HG02981 (cell line): ENCODE results near the gene CELF1.
A peak's percentile ranks its signal among the peaks of the same experiment; 100 is the strongest.
"Not testable (repeated sequence)": the region's sequence is repeated elsewhere in the genome, so short reads cannot be mapped to it uniquely, and the experiment has no call there.

Experiments used
- ATAC-seq: cut with Tn5 transposase; IDR thresholded peaks from one replicate; pipeline ENCODE4 v1.9.1; 2021; ENCODE audit warnings: mild to moderate bottlenecking, moderate library complexity; ENCODE audit not compliant: unreplicated experiment

The CELF1 gene

DNA sequence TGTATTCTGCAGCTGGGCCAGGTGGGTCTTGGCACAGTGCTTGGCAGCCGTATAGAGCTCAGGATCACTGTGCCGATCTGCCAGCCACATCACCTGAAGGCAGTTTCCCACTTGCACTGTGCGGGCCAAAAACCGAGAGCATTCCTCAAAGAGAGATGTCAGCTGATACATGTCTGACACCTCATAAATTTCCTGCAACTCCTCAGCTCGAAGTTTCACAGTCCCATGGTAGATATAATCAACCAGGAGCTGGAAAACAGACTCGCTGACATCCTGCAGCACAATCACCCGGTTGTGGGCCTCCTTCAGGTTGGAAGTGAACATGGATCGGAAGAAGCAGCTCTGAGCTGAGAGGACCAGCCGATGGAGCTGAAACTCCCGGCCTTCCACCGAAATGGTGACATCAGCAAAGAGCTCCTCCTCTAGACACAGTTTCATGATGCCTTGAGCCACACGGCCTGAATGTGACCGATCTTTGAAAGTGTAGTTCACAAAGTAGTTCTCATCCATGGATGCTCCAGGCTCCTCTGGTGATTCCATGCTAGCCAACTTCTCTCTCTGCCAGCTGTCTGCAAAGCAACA, 24.6 kb upstream of the CELF1 start:
- no peak for ATAC-seq

DNA sequence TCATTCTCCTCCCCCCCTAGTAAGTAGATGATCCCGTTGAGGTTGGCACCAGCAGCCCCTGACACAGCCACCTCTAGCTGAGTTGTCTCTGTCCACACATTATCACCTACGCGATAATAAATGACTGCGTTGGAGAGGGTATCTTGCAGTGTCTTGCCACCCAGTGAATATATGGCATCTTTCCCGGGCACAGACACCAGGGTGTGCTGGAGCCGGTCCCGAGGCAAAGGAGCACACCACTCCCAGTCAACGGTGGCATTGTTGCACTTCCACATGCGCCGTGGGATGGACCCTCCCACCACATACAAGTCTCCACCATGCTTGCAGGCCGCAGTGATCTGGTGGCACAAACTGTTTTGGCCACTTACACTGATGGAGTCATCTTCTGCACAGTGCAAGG, 20.4 kb upstream of the CELF1 start:
- no peak for ATAC-seq

DNA sequence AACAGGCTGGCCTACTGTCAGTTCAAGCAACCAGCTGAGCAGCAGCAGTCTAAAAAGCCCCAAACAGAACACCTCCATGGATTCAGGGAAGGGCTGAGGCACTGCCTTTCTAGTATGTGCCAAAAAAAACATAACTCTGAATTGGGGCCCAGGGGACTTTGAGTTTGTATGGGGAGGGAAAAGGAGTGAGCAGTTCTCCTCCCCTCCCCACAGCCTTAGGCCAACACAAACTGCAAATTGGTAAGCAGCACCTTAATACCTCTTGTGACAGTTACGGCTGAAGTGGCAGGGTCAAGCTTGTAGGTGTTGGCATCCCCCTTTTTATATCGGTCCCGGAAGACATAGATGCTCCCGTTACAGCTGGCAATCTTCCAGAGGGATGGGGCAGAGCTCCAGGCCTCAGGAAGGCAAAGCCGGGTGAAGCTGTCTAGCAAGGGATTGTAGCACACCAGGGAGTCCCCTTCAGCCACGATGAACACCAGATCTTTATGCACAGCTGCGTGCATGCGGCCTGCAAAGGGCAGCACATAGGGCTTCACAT, 19.9 kb upstream of the CELF1 start:
- no peak for ATAC-seq

DNA sequence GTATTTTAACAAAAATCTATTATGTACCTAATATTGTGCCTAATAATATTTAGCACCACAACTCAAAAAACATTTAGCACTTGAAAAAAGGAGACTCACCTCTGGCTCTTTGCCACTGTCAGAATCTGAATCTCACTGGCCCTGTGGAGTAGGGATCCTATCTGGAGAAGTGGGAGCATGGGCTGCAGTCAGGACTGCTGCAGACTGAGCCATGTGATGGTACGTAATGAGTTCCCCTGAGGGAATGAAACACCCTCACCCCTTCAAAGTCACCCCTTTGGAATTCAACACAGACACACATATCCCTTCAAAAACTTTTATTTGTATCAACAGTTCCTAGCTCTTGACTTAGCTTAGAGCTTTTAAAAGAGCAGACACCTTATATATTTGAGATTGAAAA, 19.0 kb upstream of the CELF1 start:
- no peak for ATAC-seq

DNA sequence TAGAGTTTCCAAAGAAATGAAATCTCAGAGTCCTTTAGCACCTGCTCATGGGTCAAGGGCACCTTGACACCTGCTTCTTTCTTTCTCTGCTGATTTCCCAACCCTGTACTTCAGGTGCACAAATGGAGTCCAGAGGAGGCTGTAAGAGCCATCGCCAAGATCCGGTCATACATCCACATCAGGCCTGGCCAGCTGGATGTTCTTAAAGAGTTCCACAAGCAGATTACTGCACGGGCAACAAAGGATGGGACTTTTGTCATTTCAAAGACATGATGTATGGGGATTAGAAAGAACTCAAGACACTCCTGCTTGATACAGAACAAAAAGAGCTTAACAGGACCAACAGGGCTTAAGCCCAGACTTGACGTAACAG, 18.4 kb upstream of the CELF1 start:
- no peak for ATAC-seq

DNA sequence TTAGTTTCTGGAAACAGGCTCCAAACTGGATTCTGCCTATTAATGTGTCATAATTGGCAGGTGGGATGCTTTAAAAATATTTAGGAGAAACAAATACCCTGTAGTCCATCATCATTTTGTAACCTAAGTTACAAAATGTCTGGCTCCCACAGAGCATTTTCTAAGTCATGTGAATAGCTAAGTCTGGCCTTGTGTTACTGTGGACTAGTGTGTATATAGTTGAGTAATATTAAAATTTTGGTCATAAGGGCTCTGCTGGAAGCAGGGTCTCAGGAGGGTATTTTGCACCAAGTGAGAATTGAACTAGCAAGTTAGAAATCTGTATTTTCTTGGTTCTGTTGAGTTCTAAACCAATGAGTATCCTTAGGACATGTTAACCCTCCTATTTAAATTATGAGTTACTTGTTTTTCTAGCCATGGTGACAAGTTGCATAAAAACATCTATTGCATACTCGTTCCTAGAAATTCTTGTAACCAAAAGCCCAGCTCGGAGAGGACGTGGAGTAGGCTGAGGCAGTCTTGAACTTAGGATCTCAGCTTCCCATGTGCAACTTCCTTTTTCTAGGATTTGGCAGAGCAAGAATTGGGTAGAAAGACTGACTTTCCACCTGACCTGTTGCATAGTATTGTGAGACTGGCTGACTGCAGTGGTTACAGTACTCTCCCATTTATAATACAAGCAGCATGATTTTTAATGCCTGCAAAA, 17.9 kb upstream of the CELF1 start:
- ATAC-seq: no peak

DNA sequence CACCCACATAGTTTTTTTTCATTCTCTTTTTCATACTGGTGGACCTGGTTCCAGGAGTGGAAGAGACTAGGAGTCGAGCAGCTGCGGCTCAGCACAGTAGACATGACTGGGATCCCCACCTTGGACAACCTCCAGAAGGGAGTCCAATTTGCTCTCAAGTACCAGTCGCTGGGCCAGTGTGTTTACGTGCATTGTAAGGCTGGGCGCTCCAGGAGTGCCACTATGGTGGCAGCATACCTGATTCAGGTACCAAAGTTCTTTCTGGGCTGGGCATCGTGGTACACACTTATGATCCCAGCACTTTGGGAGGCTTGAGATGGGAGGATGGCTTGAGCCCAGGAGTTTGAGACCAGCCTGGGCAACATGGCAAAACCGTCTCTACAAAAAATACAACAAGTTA, 16.7 kb upstream of the CELF1 start:
- ATAC-seq: no peak

DNA sequence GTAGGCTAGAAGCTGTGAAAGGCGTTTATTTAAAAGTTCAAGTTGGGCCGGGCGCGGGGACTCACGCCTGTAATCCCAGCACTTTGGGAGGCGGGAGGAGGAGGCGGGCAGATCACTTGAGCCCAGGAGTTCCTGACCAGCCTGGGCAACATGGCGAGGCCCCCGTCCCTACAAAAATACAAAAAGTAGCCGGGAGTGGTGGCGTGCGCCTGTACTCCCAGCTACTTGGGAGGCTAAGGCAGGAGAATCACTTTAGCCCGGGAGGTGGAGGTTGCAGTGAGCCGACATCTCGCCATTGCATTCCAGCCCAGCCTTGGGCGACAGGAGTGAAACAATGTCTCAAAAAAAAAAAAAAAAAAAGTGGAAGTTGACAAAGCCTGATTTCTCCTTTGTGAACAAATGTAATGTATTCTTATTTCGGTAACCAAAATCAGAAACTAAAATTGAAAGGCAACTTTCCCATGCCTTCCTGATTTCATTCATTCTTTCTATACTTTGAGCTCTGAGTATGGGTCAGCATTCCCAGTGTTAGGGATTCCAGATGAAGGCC, 13.3 kb upstream of the CELF1 start:
- ATAC-seq: no peak

DNA sequence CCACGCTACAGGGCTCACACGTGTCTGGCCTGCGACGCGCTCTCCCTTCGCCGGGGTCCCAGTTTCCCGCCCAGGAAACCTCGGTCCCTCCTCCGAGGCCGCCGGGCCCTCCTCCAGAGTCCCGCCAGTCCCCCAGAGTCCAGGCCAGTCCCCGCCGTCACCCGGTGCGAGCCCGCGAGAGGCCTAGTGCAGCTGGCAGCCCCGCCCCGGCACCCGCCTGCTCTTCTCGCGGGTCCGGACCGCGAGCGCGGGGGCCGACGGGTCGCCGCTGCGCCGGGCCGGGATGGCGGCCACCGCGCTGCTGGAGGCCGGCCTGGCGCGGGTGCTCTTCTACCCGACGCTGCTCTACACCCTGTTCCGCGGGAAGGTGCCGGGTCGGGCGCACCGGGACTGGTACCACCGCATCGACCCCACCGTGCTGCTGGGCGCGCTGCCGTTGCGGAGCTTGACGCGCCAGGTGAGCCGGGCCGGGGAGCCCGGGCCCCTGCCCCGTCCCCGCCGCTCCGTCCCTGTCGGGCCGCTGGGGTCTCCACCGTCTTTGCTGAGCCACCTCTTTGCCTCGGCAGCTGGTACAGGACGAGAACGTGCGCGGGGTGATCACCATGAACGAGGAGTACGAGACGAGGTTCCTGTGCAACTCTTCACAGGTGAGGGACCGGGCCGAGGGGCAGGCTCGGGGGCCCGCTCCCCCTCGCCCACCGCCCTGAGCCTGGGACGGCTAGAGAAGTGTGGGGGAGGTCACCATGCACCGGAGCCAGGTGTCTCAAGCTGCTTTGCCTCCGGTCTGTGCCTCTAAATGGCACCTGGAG, 12.6 kb upstream of the CELF1 start, which contains the start of gene PTPMT1:
Gene PTPMT1 (plus strand): TSS at position 260 of the 809 bp plus-strand sequence. CDS start 24 bp downstream, at position 284.
- peak; percentile 82 for ATAC-seq

DNA sequence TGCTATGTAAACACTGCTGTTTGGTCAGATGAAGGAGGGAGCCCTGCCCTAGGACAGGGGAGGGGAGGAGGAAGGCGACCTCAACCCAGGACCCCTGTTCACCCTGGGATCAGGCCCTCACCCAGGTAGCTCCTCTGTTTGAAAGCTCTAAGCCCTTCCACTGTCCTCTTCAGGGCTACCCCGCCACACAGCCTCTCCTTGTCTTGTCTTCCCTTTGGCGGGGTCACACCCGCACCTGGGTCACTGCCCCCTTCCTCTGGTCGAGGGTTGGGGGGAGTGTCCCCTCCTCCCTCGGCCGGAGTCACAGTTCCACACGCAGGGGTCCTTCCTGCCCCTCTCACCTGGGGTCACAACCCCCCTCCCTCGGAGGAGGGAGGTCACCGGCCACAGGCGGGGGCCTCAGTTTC, 12.0 kb upstream of the CELF1 start:
- ATAC-seq: no peak

DNA sequence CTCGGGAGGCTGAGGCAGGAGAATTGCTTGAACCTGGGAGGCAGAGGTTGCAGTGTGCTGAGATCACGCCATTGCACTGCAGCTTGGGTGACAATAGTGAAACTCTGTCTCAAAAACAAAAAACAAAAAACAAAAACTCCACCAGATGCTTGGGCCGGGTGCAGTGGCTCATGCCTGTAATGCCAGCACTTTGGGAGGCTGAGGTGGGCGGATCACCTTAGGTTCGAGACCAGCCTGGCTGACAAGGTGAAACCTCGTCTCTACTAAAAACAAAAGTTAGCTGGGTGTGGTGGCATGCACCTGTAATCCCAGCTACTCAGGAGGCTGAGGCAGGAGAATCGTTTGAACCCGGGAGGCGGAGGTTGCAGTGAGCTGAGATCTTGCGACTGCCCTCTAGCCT, 11.4 kb upstream of the CELF1 start:
- ATAC-seq: not testable (repeated sequence)

DNA sequence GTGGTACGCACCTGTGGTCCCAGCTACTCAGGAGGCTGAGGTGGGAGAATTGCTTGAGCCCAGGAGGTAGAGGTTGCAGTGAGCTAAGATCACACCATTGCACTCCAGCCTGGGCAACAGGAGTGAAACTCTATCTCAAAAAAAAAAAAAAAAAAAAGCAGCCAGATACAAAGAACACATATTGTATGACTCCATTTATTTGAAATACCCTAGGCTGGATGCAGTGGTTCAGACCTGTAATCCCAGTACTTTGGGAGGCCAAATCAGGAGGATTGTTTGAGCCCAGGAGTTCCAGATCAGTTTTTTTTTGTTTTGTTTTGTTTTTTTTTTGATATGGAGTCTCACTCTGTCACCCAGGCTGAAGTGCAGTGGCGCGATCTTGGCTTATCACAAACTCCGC, 9.5 kb upstream of the CELF1 start:
- not testable (repeated sequence) for ATAC-seq

DNA sequence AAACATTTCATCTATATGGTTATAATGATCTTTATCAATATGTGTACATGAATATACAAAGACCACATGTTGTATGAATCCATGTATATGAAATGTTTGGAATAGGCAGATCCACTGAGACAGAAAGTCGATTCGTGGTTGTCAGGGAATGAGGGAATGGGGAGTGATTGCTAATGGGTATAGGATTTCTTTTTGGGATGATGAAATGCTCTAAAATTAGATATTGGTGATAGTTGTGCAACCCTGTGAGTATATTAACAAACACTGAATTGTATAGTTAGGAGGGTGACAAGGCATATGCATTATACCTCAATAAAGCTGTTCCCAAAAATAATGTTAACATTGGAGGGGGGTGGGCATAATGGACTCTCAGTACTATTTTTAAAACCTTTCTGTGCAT, 7.5 kb upstream of the CELF1 start:
- no peak for ATAC-seq

DNA sequence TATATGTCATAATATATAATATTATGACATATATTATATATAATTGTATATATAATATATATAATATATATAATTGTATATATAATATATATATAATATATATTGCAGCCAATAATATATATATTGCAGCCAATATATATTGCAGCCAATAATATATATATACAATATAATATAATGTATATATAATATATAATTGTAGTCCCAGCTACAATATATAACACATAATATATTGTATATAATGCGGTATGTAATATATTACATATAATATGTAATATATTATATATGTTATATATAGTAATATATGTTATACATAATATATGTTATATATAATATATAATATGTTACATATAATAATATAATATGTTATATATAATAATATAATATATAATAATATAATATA, 5.8 kb upstream of the CELF1 start:
- ATAC-seq: no peak

DNA sequence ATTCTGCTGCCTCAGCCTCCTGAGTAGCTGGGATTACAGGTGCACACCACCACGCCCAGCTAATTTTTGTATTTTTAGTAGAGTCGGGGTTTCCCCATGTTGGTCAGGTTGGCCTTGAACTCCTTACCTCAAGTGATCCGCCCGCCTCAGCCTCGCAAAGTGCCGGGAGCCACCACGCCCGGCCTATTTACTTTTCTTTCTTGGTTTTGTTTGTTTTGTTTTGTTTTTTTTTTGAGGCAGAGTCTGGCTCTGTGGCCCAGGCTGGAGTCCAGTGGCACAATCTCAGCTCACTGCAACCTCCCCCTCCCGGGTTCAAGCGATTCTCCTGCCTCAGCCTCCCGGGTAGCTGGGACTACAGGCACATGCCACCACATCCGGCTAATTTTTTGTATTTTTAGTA, 4.1 kb upstream of the CELF1 start:
- not testable (repeated sequence) for ATAC-seq

DNA sequence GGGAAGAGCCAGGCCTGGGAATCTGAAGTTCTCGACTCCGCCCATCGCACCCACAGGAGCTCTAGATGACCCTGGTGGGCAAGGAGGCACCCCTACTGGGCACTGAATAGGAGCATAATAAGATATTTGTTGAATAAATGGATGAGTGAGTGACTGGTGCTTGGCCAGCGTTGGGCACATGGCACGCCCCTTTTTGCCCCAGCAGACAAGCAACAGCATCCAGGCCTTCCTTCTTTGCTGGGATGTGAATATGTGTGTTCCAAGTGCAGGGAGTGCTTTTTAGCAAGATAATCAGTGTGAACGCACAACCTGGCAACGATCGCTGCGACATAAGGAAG, 443 bp upstream of the CELF1 start:
- peak; percentile 19 for ATAC-seq

DNA sequence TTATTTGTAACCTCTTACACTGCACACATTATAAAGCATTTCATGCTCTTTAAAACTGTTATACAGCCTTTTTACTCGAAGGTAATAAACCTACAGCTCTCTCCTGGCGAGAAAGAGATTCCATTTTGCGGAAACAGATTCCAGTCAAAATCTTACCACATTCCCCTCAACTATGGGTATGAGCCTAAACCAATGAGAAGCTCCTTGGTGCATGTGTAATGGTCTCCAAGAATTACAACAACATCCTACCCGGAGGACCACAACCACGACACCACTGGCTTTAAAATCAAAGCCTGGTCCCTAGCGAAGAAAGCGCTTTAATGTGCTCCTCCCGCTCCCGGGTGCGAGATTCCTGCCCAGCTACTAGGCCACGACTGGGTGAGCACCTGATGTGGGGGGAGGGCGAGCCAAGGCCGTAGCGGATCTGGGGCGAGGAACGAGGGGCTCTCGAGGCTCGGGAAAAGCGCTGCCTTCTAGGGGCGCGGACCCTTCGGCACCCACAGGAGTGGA, 821 bp downstream of the CELF1 start:
- peak; percentile 4 for ATAC-seq

DNA sequence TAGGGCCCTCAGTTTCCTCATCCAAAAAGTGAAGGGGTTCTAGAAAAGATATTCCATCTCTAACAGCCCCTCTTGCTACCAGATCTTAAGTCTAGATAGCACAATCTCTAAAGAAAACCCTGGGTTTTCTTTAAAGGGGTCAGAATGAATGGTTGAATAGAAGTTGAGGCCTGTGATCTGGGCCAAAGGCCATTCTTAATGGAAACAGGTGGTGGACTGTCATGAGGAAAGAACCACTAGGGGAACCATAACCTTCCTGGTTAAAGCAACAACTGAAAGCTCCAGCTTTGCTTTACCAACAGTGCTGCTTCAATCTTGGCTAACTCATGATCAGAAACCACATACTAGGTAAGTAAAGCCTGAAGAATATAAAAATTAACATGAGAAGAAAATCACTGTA, 1.8 kb downstream of the CELF1 start:
- ATAC-seq: no peak

DNA sequence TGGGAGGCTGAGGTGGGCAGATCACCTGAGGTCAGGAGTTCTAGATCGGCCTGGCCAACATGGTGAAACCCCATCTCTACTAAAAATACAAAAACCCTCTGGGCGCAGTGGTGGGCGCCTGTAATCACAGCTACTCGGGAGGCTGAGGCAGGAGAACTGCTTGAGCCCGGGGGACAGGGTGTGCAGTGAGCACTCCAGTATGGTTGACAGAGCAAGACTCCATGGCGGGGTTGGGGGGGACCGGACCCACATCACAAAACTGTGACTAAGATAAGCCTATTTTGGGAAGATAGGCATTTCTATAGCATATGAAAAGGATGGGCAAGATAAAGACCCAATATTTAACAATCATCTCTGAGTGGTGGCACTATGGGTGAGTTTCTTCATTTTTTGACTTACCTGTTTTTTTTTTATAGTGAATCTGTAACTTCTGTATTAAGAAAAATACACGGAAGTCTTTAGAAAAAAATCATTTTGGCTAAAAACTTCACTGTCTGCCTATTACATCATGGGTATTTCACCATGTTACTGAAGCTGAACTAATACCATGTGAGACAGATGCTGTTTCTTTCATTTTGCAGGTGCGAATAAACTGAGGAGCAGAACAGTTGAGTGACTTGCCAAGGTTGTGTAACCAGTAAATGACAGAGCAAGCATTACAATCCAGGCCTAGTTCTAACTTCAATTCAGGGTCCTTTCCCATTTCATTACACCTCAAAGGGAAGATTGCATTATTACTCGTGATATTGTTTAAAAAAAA, 2.5 kb downstream of the CELF1 start:
- ATAC-seq: no peak

DNA sequence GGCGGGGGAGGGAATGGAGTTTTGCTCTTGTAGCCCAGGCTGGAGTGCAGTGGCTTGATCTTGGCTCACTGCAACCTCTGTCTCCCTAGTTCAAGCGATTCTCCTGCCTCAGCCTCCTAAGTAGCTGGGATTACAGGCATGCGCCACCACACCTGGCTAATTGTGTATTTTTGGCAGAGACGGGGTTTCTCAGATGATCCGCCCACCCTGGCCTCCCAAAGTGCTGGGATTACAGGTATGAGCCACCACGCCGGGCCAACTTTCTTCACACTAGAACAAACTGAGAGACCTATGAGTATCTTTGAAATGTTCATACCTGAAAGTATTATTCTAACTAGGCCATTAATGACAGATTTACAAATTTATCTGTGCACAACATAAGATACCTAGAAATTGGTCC, 6.7 kb downstream of the CELF1 start:
- not testable (repeated sequence) for ATAC-seq

DNA sequence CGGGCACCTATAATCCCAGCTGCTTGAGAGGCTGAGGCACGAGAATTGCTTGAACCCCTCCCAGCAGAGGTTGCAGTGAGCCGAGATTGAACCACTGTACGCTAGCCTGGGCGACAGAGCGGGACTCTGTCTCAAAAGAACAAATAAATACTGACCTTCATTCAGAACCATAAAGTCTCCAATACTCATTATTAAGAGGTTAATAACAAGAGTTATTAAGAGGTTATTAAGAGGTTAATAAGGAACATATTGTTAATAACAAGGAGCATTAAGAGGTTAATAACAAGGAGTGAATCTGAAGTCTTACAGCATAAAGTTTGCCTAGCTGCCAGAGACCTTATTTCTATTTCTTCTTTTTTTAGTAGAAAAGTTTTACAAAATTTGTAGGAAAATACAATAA, 7.6 kb downstream of the CELF1 start:
- no peak for ATAC-seq
